Activated CD4-positive, alpha-beta memory T cell treated with anti-CD3 and anti-CD28 coated beads for 36 hours (primary cell): ENCODE data around the gene UMAD1. TPM values are rescaled to one million over a fixed set of nuclear protein-coding genes. Genes with fewer than 3 reads are reported as not detected.
"Not testable (repeated sequence)": the region's sequence is repeated elsewhere in the genome, so short reads cannot be mapped to it uniquely, and the experiment has no call there.

Source experiments
- CTCF ChIA-PET: fragments of 350-600 bp; sonication (Branson Sonifier 250); formaldehyde crosslinking; loops from one replicate; lab custom pipeline; 2021; ENCODE audit warnings: antibody characterized with exemption, inconsistent platforms; lab: Charles Lee
- POLR2A ChIA-PET: fragments of 350-600 bp; sonication (Branson Sonifier 250); formaldehyde crosslinking; loops from one replicate; lab custom pipeline; 2021; ENCODE audit warnings: antibody characterized with exemption; lab: Charles Lee
- DNase-seq: peaks from one replicate; pipeline ENCODE4 v3.0.0-alpha.2; 2020
- H3K27ac Mint-ChIP-seq: one replicate; pipeline ENCODE4 v1.8.0; 2021; ENCODE audit warnings: mixed read lengths
- H3K27me3 Mint-ChIP-seq: one replicate; pipeline ENCODE4 v1.8.0; 2021; ENCODE audit warnings: mixed read lengths
- H3K36me3 Mint-ChIP-seq: one replicate; pipeline ENCODE4 v1.8.0; 2021; ENCODE audit warnings: mixed read lengths
- H3K4me1 Mint-ChIP-seq: one replicate; pipeline ENCODE4 v1.8.0; 2021; ENCODE audit warnings: low read depth, mixed read lengths
- H3K4me3 Mint-ChIP-seq: one replicate; pipeline ENCODE4 v1.8.0; 2021; ENCODE audit warnings: mild to moderate bottlenecking, mixed read lengths
- H3K9me3 Mint-ChIP-seq: one replicate; pipeline ENCODE4 v1.8.0; 2021; ENCODE audit warnings: mixed read lengths
- intact Hi-C: fragments of 100-400 bp; cut with micrococcal nuclease; formaldehyde crosslinking; loops from one replicate; pipeline ENCODE4 v1.15.1; 2023
- total RNA-seq, 2 experiments: library from RNA; stranded (reverse); gene quantifications; one replicate each; pipeline ENCODE4 v1.2.3, GENCODE V29; 2021

Gene UMAD1
- total RNA-seq, 2 experiments from 2014 or later = 15.0 to 17.6 TPM

DNA sequence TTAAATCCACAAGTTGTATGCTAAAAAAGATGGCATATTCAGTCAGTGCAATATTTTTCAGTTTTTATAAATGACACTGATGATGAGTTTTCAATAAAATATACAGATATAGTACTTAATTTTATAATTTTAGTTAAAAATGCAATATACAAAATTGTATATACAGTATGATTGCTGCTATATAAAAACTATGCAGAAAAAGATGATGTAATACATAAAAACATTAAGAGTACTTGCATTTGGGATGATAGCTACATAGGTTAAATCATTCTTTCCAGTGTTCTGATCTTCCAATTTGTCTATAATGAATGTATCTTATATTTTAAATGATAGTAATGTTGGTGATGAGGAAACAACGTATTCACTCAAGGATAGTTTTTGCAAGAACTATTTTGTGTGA is 169.8 kb downstream of the UMAD1 start:
- H3K27me3 Mint-ChIP-seq = no peaks in the 10 kb centered on the region
- DNase-seq = no peak
- POLR2A ChIA-PET = no interaction called here
- no peaks in the 10 kb centered on the region for H3K9me3 Mint-ChIP-seq
- CTCF ChIA-PET = no interaction called here
- intact Hi-C loops = no loop called here
- H3K36me3 Mint-ChIP-seq = peaks cover 3% of the 10 kb centered on the region
- peaks cover 7% of the 10 kb centered on the region for H3K4me1 Mint-ChIP-seq
- H3K4me3 Mint-ChIP-seq = no peak overlapping the region
- no peak overlapping the region for H3K27ac Mint-ChIP-seq

- ChIA-PET POLR2A (no interaction called here), CTCF (no interaction called here)
- no peaks in the 10 kb centered on the region for H3K9me3 Mint-ChIP-seq
- no peak overlapping the region for H3K27ac Mint-ChIP-seq
- intact Hi-C loops = no loop called here
- DNase-seq = no peak
- no peak overlapping the region for H3K4me3 Mint-ChIP-seq
- H3K36me3 Mint-ChIP-seq = peaks cover 3% of the 10 kb centered on the region
- peaks cover 11% of the 10 kb centered on the region for H3K4me1 Mint-ChIP-seq
- H3K27me3 Mint-ChIP-seq = no peaks in the 10 kb centered on the region
Measured at GRCh38 chr7:7810826-7811225, 170.3 kb downstream of the UMAD1 start.

GRCh38 chr7:7812112-7812511 is 171.6 kb downstream of the UMAD1 start:
- intact Hi-C loops = no loop called here
- Mint-ChIP-seq H3K27ac (no peak overlapping the region), H3K4me1 (peaks cover 24% of the 10 kb centered on the region), H3K9me3 (no peaks in the 10 kb centered on the region), H3K4me3 (no peak overlapping the region), H3K27me3 (no peaks in the 10 kb centered on the region), H3K36me3 (peaks cover 3% of the 10 kb centered on the region)
- POLR2A ChIA-PET = no interaction called here
- CTCF ChIA-PET = no interaction called here
- no peak for DNase-seq

DNA sequence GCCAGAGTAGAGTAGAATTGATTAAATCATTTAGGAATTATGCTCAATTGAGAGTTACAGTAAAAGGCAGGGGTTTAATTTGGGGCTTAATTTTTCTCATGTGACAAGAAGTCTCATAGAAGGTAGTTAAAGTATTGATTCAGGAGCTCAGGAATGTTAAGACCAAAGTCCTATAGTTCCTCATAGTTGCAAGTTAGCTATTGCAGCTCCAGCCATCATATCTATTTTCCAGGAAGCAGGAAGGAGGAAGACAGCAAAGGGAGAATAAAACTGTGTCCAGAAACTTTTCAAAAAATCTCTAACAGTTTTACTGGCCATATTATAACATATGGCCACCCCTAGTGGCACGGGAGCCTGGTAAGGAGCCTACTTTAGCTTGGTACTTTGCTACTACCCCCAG is 174.8 kb downstream of the UMAD1 start:
- intact Hi-C loops = loop anchor here (5.0 kb wide), 1 partner anchor 157 kb away; no protein-coding TSS in a partner anchor
- no peaks in the 10 kb centered on the region for H3K9me3 Mint-ChIP-seq
- no peak overlapping the region for H3K27ac Mint-ChIP-seq
- POLR2A ChIA-PET = no interaction called here
- H3K27me3 Mint-ChIP-seq = no peaks in the 10 kb centered on the region
- H3K4me3 Mint-ChIP-seq = no peak overlapping the region
- no peak for DNase-seq
- CTCF ChIA-PET = no interaction called here
- H3K36me3 Mint-ChIP-seq = peaks cover 8% of the 10 kb centered on the region
- peaks cover 39% of the 10 kb centered on the region for H3K4me1 Mint-ChIP-seq

GRCh38 chr7:7816084-7816483 is 175.5 kb downstream of the UMAD1 start:
- intact Hi-C loops = loop anchor here (2.0 to 5.0 kb wide), 2 partner anchors 15 to 156 kb away; no protein-coding TSS in a partner anchor
- DNase-seq = no peak
- ChIA-PET CTCF (no interaction called here), POLR2A (no interaction called here)
- H3K36me3 Mint-ChIP-seq = peaks cover 8% of the 10 kb centered on the region
- H3K27ac Mint-ChIP-seq = no peak overlapping the region
- H3K4me3 Mint-ChIP-seq = no peak overlapping the region
- no peaks in the 10 kb centered on the region for H3K27me3 Mint-ChIP-seq
- peaks cover 39% of the 10 kb centered on the region for H3K4me1 Mint-ChIP-seq
- H3K9me3 Mint-ChIP-seq = no peaks in the 10 kb centered on the region

DNA sequence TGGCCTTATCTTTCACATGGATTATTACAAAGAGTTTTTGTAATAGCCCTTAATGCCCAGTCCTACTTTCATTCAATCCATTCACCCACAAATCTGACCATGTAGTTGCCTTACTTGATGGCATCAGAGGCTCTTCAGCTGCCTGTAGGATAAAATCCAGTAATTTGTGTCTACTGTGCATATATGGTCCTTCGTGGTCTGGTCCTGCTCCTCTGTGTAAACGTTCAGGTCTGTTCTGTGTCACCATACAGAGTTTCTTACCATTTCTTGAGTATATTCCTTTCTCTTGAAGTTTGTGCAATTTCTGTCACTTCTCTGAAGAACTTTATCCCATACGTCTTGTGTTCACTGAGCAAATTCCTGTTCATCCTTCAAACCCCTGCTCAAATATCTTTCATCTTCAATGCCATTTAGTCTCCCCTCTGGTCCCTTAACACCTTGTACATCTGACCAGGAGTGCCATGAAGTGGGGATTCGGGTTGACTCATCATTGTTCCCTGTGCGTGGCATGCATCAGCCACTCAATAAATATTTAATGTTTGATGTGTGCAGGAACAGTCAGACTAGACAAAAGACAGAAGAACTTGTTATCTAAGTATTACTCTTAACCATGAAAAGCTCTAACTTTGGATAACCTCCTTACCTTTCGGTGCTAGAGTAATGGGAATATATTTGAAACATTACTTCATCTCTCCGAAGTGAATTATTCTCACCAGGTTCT is 176.4 kb downstream of the UMAD1 start:
- H3K4me3 Mint-ChIP-seq = no peak overlapping the region
- no peak overlapping the region for H3K27ac Mint-ChIP-seq
- no peaks in the 10 kb centered on the region for H3K9me3 Mint-ChIP-seq
- peak; percentile 51 for DNase-seq
- POLR2A ChIA-PET = no interaction called here
- intact Hi-C loops = loop anchor here (2.0 to 5.0 kb wide), 2 partner anchors 14 to 155 kb away; no protein-coding TSS in a partner anchor
- H3K36me3 Mint-ChIP-seq = peaks cover 8% of the 10 kb centered on the region
- peaks cover 39% of the 10 kb centered on the region for H3K4me1 Mint-ChIP-seq
- CTCF ChIA-PET = no interaction called here
- no peaks in the 10 kb centered on the region for H3K27me3 Mint-ChIP-seq

GRCh38 chr7:7817748-7818147 is 177.2 kb downstream of the UMAD1 start:
- H3K4me1 Mint-ChIP-seq = peaks cover 39% of the 10 kb centered on the region
- peaks cover 8% of the 10 kb centered on the region for H3K36me3 Mint-ChIP-seq
- no peak for DNase-seq
- no peak overlapping the region for H3K27ac Mint-ChIP-seq
- H3K4me3 Mint-ChIP-seq = no peak overlapping the region
- intact Hi-C loops = loop anchor here (2.0 to 5.0 kb wide), 2 partner anchors 13 to 155 kb away; no protein-coding TSS in a partner anchor
- ChIA-PET CTCF (no interaction called here), POLR2A (no interaction called here)
- H3K9me3 Mint-ChIP-seq = no peaks in the 10 kb centered on the region
- H3K27me3 Mint-ChIP-seq = no peaks in the 10 kb centered on the region

GRCh38 chr7:7818179-7818578 is 177.6 kb downstream of the UMAD1 start:
- DNase-seq, H3K4me3 Mint-ChIP-seq, H3K36me3 Mint-ChIP-seq, H3K9me3 Mint-ChIP-seq, POLR2A ChIA-PET, CTCF ChIA-PET, H3K27ac Mint-ChIP-seq, H3K27me3 Mint-ChIP-seq: not testable (repeated sequence)
- H3K4me1 Mint-ChIP-seq = peaks cover 39% of the 10 kb centered on the region
- intact Hi-C loops = loop anchor here (5.0 kb wide), 1 partner anchor 154 kb away; no protein-coding TSS in a partner anchor

DNA sequence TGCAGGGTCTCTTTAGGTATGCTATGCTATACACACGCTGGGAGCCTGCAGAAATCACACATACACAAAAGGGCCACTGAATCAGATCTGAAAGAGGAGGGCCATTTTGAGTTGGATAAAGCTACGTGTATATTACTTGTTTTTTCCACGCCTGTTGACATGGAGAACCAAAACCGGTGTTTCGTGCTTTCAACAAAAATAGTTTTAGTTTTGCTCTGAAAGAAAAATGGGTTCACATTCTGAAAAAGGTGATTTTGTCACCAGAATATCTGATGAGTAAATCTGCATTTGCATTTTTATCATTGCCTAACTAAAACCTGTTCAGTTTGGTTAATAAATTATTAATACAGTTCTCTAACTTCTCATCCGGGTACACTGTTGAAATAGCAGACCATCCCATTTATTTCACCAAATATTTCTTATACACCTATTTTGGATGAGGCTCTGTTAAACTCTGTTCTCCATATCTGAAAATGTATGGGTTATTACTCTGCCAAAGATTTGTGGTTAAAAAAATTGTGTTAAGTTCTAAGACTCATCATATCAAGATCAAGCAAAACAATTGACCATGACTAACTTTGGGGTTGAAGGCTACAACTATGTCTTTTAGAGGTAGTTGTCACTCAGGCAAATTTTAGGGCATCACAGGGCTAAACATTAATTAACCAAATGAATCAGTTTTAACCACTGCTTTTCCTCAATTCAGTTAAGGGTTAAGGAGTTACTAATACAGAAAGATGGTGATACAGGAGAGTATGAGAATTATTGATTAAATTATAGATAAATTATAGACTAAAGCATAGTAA is 179.1 kb downstream of the UMAD1 start:
- Mint-ChIP-seq H3K4me1 (peaks cover 39% of the 10 kb centered on the region), H3K27me3 (no peaks in the 10 kb centered on the region), H3K27ac (no peak overlapping the region), H3K4me3 (no peak overlapping the region), H3K9me3 (no peaks in the 10 kb centered on the region), H3K36me3 (peaks cover 13% of the 10 kb centered on the region)
- intact Hi-C loops = loop anchor here (5.0 kb wide), 1 partner anchor 153 kb away; no protein-coding TSS in a partner anchor
- ChIA-PET POLR2A (no interaction called here), CTCF (no interaction called here)
- DNase-seq = no peak

DNA sequence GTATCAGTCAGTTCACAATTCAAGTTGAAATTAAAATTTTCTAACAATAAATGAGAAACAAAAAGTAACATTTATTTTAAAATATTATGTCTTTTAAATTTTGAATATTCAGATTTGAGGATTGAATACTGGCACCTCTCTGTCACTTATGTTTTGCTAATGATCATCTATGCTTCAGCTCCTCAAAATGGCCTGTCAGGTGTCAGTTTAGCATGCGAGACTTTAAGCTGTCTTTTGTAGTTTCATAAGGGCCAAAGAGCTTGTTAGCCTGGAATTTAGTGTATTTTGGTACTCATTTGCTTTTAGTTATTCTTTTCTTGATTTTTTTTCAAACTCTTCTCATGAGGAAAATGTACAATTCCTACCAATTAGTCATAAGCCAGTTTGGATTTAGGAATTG is 179.9 kb downstream of the UMAD1 start:
- peaks cover 33% of the 10 kb centered on the region for H3K4me1 Mint-ChIP-seq
- H3K27me3 Mint-ChIP-seq = no peaks in the 10 kb centered on the region
- H3K4me3 Mint-ChIP-seq = no peak overlapping the region
- ChIA-PET POLR2A (no interaction called here), CTCF (no interaction called here)
- no peak overlapping the region for H3K27ac Mint-ChIP-seq
- intact Hi-C loops = no loop called here
- H3K9me3 Mint-ChIP-seq = peaks cover 5% of the 10 kb centered on the region
- H3K36me3 Mint-ChIP-seq = peaks cover 19% of the 10 kb centered on the region
- DNase-seq = no peak

GRCh38 chr7:7820939-7821338 is 180.4 kb downstream of the UMAD1 start:
- Mint-ChIP-seq H3K36me3 (peaks cover 20% of the 10 kb centered on the region), H3K27ac (no peak overlapping the region), H3K9me3 (peaks cover 5% of the 10 kb centered on the region), H3K27me3 (no peaks in the 10 kb centered on the region), H3K4me3 (no peak overlapping the region), H3K4me1 (peaks cover 27% of the 10 kb centered on the region)
- intact Hi-C loops = no loop called here
- POLR2A ChIA-PET = no interaction called here
- DNase-seq = no peak
- CTCF ChIA-PET = no interaction called here

- peaks cover 21% of the 10 kb centered on the region for H3K4me1 Mint-ChIP-seq
- CTCF ChIA-PET = no interaction called here
Measured at GRCh38 chr7:7821517-7821916, 181.0 kb downstream of the UMAD1 start.

More at GRCh38 chr7:7821517-7821916, 181.0 kb downstream of the UMAD1 start:
- POLR2A ChIA-PET = no interaction called here
- Mint-ChIP-seq H3K36me3 (peaks cover 22% of the 10 kb centered on the region), H3K27ac (no peak overlapping the region), H3K9me3 (peaks cover 5% of the 10 kb centered on the region), H3K4me3 (no peak overlapping the region), H3K27me3 (no peaks in the 10 kb centered on the region)
- no peak for DNase-seq
- intact Hi-C loops = no loop called here
